H1 (cell line): Measurements from ENCODE around the gene SUPT20HL1.
"Not testable (repeated sequence)": the region's sequence is repeated elsewhere in the genome, so short reads cannot be mapped to it uniquely, and the experiment has no call there.

Experiments used
- KDM1A ChIP-seq: fragments of 200-600, 300-600 bp; sonication (generic); IDR thresholded peaks from 2 replicates; pipeline ENCODE4 v1.7.1; 2016; ENCODE audit warnings: mild to moderate bottlenecking, low read length, borderline replicate concordance
- YY1 ChIP-seq: IDR thresholded peaks from 2 replicates; pipeline ENCODE4 v1.6.1; 2011; ENCODE audit warnings: low read depth, mild to moderate bottlenecking, low read length

GRCh38 chrX:24363432-24364181 is 3.2 kb downstream of the SUPT20HL1 start:
- TF ChIP-seq KDM1A, YY1: not testable (repeated sequence)
